ENCODE results near the gene RBM42. TPM values are rescaled to one million over a fixed set of nuclear protein-coding genes. Genes with fewer than 3 reads are reported as not detected.

The RBM42 gene
- total and polyA plus RNA-seq, 9 of the 15 experiments (the other 6 are each of a cell fraction or from before 2014, with no cell fraction given) = 5.7 to 149 (median 32.4) TPM

DNA sequence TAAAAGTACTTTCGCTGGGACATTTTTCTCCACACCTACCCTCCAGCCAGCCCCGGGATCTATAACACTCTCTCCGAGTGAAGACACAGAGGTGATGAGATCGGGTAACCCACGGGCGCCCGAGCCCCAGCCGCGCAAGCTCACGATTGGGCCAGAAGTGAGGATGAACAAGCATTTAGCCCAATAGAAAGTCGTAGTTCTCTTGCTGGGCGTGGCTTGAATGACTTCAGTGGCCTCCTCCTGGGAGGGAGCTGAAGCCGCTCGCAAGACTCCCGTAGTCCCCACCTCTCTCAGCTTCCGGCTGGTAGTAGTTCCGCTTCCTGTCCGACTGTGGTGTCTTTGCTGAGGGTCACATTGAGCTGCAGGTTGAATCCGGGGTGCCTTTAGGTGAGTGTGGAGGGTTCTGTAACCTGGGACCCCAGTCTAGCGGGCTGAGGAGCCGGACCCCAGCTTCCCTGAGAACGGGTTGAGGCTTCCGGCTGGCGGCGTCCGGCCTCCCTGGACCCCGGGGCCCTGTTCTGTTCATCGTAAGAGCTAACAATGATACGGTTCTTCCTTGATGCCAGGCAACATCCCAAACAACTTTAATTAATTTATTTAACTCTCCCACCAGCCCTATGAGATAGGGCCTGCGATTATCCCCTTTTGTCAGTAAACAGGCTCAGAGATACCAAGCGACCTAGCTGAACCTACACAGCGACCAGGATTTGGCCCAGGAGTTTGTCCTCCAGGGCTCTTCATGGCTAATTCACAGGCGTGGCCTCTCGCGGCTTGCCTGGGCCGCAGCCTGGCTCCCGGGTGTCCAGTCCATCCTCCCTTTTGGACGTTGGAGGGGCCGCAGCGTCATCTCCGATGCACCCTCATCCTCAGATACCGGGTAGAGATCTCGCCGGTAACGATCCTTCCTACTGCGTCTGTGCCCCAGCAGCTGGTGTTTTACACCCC is 19.5 kb downstream of the RBM42 start, which contains the start of gene COX6B1 (continued):
- TF ChIP-seq VEZF1 (CRISPR knock-in tag; IDR thresholded peaks at IDR 0.05) (peak; percentile 62), YY1 (IDR thresholded peaks at IDR 0.05; ENCODE audit: borderline replicate concordance in 1 of 3, control insufficient read depth in 1 of 3, extremely low read depth in 1 of 3, insufficient read depth in 3 of 3, insufficient read length in 1 of 3, insufficient replicate concordance in 2 of 3, low read depth in 1 of 3, low read length in 2 of 3) (peak in 1 of 3 experiments; percentile 29), TCF15 (CRISPR knock-in tag; IDR thresholded peaks at IDR 0.05) (no peak), ZNF75A (CRISPR knock-in tag; IDR thresholded peaks at IDR 0.05) (no peak), POLR2A (conservative IDR thresholded peaks at IDR 0.05) (peak; percentile 95), POLR2AphosphoS5 (IDR thresholded peaks at IDR 0.05; ENCODE audit: control insufficient read depth, insufficient read depth, low read depth, low read length) (peak; percentile 94), MAFG (tag; conservative IDR thresholded peaks at IDR 0.05) (no peak), ZNF197 (CRISPR knock-in tag; IDR thresholded peaks at IDR 0.05; ENCODE audit: low read depth) (no peak), ESRRA (IDR thresholded peaks at IDR 0.05; ENCODE audit: borderline replicate concordance, low read depth) (peak; percentile 96), RFX5 (IDR thresholded peaks at IDR 0.05; ENCODE audit: low read depth, low read length) (peak; percentile 12; the same call in 1 of the 2 replicates), HOMEZ (CRISPR knock-in tag; IDR thresholded peaks at IDR 0.05) (no peak), TAF7 (tag; IDR thresholded peaks at IDR 0.05) (peak; percentile 67; the same call in 1 of the 2 replicates), SPI1 (IDR thresholded peaks at IDR 0.05; ENCODE audit: borderline replicate concordance, low read depth, low read length) (peak; percentile 63), PHB (CRISPR knock-in tag; IDR thresholded peaks at IDR 0.05) (0 out of 2 replicates have a peak, but pooled peaks have one; percentile 60)
- TF ChIP-seq, protein P1, sequence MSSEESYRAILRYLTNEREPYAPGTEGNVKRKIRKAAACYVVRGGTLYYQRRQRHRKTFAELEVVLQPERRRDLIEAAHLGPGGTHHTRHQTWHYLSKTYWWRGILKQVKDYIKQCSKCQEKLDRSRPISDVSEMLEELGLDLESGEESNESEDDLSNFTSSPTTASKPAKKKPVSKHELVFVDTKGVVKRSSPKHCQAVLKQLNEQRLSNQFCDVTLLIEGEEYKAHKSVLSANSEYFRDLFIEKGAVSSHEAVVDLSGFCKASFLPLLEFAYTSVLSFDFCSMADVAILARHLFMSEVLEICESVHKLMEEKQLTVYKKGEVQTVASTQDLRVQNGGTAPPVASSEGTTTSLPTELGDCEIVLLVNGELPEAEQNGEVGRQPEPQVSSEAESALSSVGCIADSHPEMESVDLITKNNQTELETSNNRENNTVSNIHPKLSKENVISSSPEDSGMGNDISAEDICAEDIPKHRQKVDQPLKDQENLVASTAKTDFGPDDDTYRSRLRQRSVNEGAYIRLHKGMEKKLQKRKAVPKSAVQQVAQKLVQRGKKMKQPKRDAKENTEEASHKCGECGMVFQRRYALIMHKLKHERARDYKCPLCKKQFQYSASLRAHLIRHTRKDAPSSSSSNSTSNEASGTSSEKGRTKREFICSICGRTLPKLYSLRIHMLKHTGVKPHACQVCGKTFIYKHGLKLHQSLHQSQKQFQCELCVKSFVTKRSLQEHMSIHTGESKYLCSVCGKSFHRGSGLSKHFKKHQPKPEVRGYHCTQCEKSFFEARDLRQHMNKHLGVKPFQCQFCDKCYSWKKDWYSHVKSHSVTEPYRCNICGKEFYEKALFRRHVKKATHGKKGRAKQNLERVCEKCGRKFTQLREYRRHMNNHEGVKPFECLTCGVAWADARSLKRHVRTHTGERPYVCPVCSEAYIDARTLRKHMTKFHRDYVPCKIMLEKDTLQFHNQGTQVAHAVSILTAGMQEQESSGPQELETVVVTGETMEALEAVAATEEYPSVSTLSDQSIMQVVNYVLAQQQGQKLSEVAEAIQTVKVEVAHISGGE (CRISPR knock-in tag; IDR thresholded peaks at IDR 0.05) = peak; percentile 16 to 95 (median 69); a peak in 5 of 6 replicates
- TF ChIP-seq, protein P2, sequence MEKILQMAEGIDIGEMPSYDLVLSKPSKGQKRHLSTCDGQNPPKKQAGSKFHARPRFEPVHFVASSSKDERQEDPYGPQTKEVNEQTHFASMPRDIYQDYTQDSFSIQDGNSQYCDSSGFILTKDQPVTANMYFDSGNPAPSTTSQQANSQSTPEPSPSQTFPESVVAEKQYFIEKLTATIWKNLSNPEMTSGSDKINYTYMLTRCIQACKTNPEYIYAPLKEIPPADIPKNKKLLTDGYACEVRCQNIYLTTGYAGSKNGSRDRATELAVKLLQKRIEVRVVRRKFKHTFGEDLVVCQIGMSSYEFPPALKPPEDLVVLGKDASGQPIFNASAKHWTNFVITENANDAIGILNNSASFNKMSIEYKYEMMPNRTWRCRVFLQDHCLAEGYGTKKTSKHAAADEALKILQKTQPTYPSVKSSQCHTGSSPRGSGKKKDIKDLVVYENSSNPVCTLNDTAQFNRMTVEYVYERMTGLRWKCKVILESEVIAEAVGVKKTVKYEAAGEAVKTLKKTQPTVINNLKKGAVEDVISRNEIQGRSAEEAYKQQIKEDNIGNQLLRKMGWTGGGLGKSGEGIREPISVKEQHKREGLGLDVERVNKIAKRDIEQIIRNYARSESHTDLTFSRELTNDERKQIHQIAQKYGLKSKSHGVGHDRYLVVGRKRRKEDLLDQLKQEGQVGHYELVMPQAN (IDR thresholded peaks at IDR 0.05; ENCODE audit: borderline replicate concordance) = peak; percentile 54; the same call in 1 of the 2 replicates

All from K562 (cell line).